ENCODE results near the gene COBL.

The COBL gene

GRCh38 chr7:51306761-51307160 is 9.8 kb downstream of the COBL start:
- no peak for DNase-seq

DNA sequence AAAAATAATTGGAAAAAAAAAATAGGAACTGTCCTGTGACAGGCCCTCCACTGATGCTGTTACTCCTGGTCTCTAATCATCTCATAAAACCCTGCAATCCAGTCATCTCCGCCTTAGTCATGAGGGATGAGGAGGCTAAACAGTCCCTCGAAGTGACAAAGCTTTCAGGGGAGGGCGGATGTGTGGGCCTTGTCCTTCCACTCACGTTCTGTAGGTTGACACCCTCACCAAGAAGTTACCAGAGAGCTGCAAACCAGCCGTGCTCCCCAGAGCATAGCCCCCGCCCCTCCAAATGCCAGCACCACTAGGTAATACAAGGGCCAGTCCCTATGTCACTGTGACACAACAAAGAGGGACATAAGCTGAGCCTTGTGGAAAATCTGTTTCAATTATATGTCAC is 11.9 kb downstream of the COBL start:
- DNase-seq, result no peak

GRCh38 chr7:51303142-51303525 is 13.5 kb downstream of the COBL start:
- no peak for DNase-seq

GRCh38 chr7:51301806-51302205 is 14.8 kb downstream of the COBL start:
- DNase-seq, result no peak

DNA sequence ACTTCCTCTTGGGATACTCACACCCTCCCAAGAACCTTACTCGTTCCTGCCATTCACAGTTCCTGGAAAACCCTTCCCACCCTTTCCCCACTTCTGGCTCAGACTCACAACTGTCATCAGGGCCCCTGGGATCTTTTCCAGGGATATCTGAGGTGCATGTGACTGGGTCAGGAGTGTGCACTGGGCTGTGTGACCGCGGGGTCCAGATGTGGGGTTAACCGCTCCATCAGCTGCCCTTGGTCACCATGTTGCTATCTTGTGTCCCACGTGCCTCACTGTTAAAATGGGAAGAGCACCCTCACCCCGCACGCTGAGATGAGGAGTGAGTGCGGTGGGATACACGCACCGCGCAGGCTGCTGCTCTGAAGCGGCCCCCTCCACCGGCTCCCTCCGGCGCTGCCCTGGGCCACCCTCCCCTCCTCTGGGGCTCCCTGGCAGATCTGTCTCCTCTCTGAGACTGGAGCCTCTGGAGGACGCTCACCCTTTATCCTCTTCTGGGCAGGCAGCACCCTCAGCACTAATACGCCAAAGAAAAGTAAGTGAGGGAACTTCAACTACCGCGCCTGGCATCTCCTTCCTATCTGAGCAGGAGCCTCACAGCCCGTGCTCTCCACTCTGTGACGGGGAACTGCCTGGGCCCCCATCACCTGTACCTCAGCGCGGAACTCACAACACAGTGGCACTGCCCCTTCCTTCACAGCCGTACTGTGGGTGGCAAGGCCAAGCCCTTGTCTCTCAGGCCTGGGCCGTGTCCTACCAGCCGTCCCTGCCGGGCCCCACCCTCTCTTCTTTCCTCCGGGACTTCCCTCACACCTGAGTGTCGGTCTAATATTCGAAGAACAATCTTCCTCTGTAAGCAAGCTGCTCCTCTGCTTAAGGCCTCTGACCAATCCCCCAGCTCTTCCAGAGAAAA is 15.6 kb downstream of the COBL start:
- DNase-seq, result no peak

- no peak for DNase-seq
These were observed 17.0 kb downstream of the COBL start for GRCh38 chr7:51299391-51300133.

DNA sequence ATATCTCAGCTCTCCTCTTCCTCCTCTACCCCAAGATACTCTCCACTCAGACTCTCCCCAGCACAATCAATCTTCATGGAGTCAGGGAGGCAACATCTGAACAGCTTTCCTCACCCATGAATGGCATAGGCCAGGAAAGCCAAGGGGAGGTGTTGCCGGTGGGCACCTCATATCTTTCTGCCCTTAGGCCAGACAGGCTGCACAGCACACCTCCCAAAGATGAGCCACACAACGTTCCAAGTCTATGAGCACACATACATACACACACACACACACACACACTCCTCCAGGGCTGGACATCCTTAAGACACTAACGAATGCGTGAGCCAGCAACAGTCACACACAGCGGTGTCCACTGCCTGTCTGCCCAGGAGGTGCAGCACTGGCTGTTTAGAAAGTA is 17.7 kb downstream of the COBL start:
- no peak for DNase-seq

- DNase-seq, result no peak
These were observed 18.6 kb downstream of the COBL start for GRCh38 chr7:51297986-51298385.

DNA sequence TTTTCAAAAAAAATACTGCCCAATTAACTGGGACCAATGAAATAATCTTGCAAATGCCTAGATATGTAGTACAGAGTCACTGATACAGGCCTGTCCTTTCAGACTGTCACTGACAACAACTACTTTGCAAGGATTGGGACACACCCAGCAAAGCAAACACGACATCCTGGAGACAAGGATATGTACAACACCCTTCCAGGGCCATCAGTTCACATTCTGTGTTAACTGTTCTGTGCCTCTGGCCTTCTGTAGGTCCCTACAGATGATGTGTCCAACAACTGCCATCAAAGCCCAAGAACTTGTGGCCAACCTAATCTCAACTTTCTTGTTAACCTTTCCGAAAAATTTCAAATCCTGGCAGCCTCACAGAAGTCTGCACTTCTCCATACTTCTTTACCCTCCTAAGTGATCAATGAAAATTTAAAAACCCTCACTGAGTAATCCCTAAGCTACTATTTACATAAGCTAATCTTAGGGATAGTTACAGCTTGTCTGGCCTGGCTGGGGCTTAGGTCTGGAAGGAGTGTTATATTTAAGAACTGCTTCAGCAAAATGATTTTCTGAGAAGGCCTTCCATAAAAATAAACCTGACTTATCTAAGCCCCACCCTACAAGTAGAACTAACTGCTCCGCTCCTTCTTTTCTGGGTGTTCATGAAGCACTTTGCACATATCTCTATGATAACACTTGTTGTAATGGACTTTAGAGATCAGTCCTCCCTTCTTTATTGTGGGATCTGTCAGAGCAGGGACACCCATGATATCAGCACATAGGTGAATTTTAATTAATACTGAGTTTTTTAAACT is 21.0 kb downstream of the COBL start:
- no peak for DNase-seq

DNA sequence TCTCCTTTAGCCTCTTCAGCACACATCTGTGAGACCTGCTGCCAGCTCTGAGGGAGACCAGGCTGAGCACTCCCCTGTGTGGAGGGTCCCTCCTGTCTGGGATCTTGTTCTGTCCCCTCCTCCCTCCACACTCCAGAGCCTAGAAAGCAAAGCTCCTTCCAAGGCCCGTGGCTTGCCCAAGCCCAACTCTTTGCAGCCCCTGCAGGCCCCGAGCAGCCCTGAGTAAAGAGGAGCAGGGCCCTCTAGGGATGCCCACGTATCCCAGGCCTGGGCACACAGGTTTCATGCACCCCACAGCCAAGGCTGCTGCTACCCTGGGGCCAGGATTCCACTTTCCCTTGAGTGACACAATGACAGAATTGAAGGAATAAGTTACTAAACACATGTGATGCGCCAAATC is 24.0 kb downstream of the COBL start:
- DNase-seq, result no peak

GRCh38 chr7:51290702-51291540 is 25.7 kb downstream of the COBL start:
- no peak for DNase-seq

DNA sequence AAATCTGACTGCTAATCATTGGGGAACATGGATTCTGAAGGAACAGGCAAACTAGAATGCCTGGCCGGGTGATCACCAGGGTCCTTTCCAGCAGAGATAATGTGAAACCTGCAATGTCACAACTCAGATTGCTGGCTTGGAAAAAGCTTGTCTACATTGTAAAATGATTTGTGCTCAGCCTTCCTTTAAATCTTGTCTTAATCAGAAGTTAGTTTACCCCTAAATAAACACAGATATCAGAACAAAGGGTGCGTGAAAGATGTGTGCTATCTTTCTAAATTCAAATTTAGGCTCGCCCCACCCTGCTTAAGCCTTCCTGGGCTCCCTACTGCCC is 26.3 kb downstream of the COBL start:
- DNase-seq, result no peak

GRCh38 chr7:51289623-51290303 is 26.8 kb downstream of the COBL start:
- DNase-seq, result no peak

DNA sequence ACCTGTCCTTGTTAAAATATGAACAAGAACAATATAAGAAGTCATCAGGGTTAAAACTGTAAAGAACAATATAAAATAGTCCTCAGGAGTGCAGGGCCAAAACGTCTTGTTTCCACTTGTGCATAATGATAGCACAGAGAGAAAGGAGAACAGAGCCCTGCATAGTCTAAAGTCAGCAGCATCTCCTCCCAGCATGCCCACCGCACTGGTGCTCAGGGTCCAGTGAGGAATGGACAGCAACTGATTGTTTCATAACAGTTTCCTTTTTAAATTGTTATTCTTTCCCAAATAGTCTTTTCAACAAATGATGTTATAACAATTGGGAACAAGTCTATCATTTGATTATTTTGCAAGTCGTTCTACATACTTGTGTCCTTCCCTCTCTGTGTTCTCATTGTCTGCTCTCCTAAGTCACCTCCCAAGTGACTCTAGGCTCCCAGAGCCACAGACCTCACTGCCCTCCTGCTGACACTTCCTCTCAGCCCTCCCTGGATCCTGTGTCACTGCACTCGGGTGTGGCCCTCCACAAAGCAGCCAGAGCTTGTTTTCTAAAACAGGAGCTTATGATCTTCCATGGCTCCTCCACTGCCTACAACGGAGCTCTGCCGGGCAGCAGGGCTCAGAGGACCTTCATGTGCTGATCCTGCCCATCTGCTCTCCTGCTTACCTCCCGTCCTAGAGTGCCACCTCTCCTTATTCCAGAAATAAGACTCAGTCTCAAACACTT is 27.6 kb downstream of the COBL start:
- DNase-seq, result no peak

- no peak for DNase-seq
These were observed 30.2 kb downstream of the COBL start for GRCh38 chr7:51286401-51286800.

- DNase-seq, result no peak
These were observed 36.5 kb downstream of the COBL start for GRCh38 chr7:51280156-51280555.

DNA sequence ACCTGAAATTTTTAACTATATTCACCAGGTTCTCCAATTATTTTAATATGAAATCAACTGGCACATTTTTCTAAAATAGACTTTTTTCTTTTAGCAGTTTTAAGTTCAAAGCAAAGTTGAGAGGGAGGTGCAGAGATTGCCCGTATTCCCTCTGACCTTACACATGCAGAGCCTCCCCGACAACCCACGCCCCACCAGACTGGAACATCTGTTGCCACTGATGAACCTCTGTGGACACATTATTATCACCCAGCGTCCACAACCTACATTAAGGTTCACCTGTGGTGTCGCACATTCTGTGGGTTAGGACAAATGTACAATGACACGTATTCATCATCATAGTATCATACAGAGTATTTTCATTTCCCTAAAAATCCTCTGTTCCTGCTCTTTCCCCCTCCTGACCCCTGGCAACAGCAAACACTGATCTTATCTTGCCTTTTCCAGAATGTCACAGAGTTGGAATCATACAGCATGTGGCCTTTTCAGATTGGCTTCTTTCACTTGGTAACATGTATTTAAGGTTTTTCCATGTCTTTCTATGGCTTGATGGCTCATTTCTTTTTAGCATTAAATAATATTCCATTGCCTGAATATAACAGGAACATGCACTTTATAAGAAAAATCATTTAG is 37.1 kb downstream of the COBL start:
- DNase-seq, result no peak

DNA sequence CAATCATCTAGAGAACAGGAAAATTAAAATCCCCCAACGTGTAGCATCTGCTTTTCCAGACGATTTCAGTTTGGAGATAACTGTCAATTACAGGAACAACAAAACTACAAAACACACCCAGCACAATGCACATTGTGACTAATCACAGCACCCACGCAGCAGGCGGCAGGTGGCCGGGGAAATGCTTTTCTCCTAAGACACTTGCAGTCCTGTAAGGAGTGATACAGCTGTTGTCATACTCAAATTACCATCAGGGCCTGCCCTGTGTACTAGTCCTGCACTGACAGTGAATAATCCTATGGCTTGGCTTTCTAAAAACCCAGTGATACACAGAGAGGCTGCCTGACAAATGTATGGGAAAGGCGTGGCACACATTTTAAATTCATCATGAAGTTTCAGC is 37.8 kb downstream of the COBL start:
- no peak for DNase-seq

GRCh38 chr7:51276967-51277366 is 39.6 kb downstream of the COBL start:
- no peak for DNase-seq

GRCh38 chr7:51276091-51276605 is 40.5 kb downstream of the COBL start:
- DNase-seq, result no peak

DNA sequence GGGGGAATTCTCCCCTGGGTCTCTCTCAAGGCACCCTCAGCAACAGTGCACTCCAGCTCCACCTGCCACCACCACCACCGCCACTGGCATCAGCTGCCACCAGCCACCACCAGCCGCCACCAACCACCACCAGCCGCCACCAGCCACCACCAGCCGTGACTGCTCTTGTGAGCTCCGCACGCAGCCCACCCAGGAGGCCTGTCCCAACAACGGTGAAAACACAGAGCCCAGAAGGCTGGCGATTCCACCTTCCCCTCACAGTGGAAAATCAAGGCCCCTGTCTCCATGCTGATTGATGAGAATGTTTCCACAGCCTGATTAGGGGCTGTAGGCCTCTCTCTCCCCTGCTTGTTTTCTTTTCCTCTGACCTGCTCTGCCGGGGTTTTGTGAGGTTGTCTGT is 41.1 kb downstream of the COBL start:
- no peak for DNase-seq

All from CD4-positive, alpha-beta T cell treated with Interferon gamma for 1 hour (primary cell).